Uterus (tissue), 4 donors: ENCODE measurements around the gene DUSP8. TPM values are rescaled to one million over a fixed set of nuclear protein-coding genes. Genes with fewer than 3 reads are reported as not detected.

ENCODE experiments used
- DNase-seq, 2 donors: peaks; one replicate each; pipeline ENCODE4 v3.0.0-alpha.2; 2019 to 2020
- H3K27ac ChIP-seq, 2 donors: fragments of 200-600 bp; sonication (generic); 1 replicate in 1 of 2; 2 replicates in 1 of 2; pipeline ENCODE4 v1.5.1; 2016 to 2018
- H3K27me3 ChIP-seq, 2 donors: fragments of 200-600 bp; sonication (generic); one replicate each; pipeline ENCODE4 v1.5.1; 2018 to 2019; ENCODE audit warnings: control low read depth in 1 of 2
- H3K36me3 ChIP-seq, 2 donors: fragments of 200-600 bp; sonication (generic); one replicate each; pipeline ENCODE4 v1.5.1; 2019; ENCODE audit warnings: control low read depth in 1 of 2
- H3K4me1 ChIP-seq, 2 donors: fragments of 200-600 bp; sonication (generic); one replicate each; pipeline ENCODE4 v1.5.1; 2018 to 2019; ENCODE audit warnings: control low read depth in 1 of 2
- H3K4me3 ChIP-seq, 2 donors: fragments of 200-600 bp; sonication (generic); 1 replicate in 1 of 2; 2 replicates in 1 of 2; pipeline ENCODE4 v1.5.1; 2018 to 2019; ENCODE audit warnings: mild to moderate bottlenecking in 1 of 2
- H3K9me3 ChIP-seq, 2 donors: fragments of 200-600 bp; sonication (generic); one replicate each; pipeline ENCODE4 v1.5.1; 2019; ENCODE audit warnings: control low read depth in 1 of 2
- POLR2A ChIP-seq, 2 donors: fragments of 450-650 bp; IDR thresholded peaks; one replicate each; pipeline ENCODE4 v1.6.1; 2016; ENCODE audit warnings: antibody characterized with exemption in 2 of 2, mild to moderate bottlenecking in 1 of 2, moderate library complexity in 1 of 2
- intact Hi-C: fragments of 100-400 bp; cut with DNase I; formaldehyde crosslinking; loops from one replicate; pipeline ENCODE4 v1.15.1; 2023; ENCODE audit warnings: low total_unique reads
- total RNA-seq, 4 donors: library from RNA; depleted of rRNA in 3 of 4; stranded (reverse); fragments of >200 nt in 3 of 4; gene quantifications; one replicate each; pipeline versions ENCODE4 v1.1.0 to v1.2.4, GENCODE V29; 2014 to 2023
- TF ChIP-seq, protein P1 (sequence below), 4 experiments: fragments of 200-600 bp in 2 of 4; fragments of 450-650 bp in 2 of 4; sonication (generic) in 2 of 4; IDR thresholded peaks; one replicate each; pipeline ENCODE4 v1.5.1; 2016 to 2019; ENCODE audit warnings: antibody characterized with exemption in 4 of 4, mild to moderate bottlenecking in 2 of 4, moderate library complexity in 1 of 4
- donor health status: DM: yes; HTN: yes; CAD: no.

The DUSP8 gene
- total RNA-seq, 4 donors from 2014 or later, result under 0.01 to 21.7 (median 3.1) TPM

DNA sequence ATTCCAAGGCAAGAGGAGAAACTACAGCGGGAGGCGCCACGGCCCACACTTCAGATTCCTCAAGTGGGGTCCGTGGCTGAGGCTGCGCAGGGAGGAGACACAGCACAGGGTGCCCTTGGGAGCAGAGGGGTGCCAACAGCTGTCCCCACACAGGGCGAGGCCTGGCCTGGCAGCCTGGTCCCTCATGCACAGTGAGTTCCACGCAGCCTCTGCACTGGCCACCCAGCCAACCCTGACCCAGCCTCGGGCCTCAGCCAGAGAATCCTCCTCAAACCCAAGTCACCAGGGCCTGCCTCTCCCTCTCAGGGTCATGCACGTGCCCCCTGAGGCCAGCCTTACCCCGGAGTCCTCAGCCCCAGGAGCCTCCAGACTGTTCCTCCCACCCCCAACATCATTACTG, 63.1 kb downstream of the DUSP8 start:
- Histone ChIP-seq H3K4me1 (peaks cover 0 to 8% of the 10 kb centered on the region in 2 donors), H3K9me3 (no peaks in the 10 kb centered on the region), H3K27ac (no peak overlapping the region), H3K27me3 (no peaks in the 10 kb centered on the region), H3K36me3 (no peaks in the 10 kb centered on the region), H3K4me3 (no peak overlapping the region)
- intact Hi-C loops, result no loop called here
- no peak for TF ChIP-seq POLR2A (IDR thresholded peaks at IDR 0.05)
- TF ChIP-seq, protein P1, sequence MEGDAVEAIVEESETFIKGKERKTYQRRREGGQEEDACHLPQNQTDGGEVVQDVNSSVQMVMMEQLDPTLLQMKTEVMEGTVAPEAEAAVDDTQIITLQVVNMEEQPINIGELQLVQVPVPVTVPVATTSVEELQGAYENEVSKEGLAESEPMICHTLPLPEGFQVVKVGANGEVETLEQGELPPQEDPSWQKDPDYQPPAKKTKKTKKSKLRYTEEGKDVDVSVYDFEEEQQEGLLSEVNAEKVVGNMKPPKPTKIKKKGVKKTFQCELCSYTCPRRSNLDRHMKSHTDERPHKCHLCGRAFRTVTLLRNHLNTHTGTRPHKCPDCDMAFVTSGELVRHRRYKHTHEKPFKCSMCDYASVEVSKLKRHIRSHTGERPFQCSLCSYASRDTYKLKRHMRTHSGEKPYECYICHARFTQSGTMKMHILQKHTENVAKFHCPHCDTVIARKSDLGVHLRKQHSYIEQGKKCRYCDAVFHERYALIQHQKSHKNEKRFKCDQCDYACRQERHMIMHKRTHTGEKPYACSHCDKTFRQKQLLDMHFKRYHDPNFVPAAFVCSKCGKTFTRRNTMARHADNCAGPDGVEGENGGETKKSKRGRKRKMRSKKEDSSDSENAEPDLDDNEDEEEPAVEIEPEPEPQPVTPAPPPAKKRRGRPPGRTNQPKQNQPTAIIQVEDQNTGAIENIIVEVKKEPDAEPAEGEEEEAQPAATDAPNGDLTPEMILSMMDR (IDR thresholded peaks at IDR 0.05), result no peak
- DNase-seq, result no peak

- H3K27ac ChIP-seq, result no peak overlapping the region
- H3K36me3 ChIP-seq, result no peaks in the 10 kb centered on the region
- peaks cover 0 to 9% of the 10 kb centered on the region in 2 donors for H3K4me1 ChIP-seq
- intact Hi-C loops, result no loop called here
- no peak for DNase-seq
- no peaks in the 10 kb centered on the region for H3K27me3 ChIP-seq
- TF ChIP-seq, protein P1 (IDR thresholded peaks at IDR 0.05), result no peak
- no peak for TF ChIP-seq POLR2A (IDR thresholded peaks at IDR 0.05)
- H3K9me3 ChIP-seq, result no peaks in the 10 kb centered on the region
- H3K4me3 ChIP-seq, result no peak overlapping the region
Measured at GRCh38 chr11:1508491-1508891, 63.6 kb downstream of the DUSP8 start.

GRCh38 chr11:1507381-1508140, 64.5 kb downstream of the DUSP8 start:
- DNase-seq, result no peak
- H3K4me1 ChIP-seq, result peaks cover 0 to 15% of the 10 kb centered on the region in 2 donors
- H3K4me3 ChIP-seq, result no peak overlapping the region

DNA sequence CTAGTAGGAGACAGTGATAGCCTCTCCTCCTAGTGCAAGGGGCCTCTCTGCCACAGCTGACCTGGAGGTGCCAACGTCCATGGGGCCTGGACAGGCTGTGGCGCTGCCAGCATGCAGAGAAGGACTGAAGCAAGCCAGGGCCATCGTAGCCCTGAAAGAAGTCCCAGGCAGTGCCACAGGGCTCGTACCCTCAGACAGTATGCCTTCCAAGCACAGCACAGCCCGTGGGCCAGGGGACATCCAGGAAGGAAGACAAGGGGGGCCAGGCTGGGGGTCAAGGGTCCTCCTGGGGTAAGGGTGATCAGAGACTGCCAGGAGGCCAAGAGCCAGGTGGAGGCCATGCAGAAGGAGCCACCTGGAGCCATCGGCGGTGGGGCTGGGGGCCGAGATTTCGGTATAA, 65.1 kb downstream of the DUSP8 start:
- no peaks in the 10 kb centered on the region for H3K27me3 ChIP-seq
- intact Hi-C loops, result no loop called here
- DNase-seq, result no peak
- H3K9me3 ChIP-seq, result no peaks in the 10 kb centered on the region
- TF ChIP-seq POLR2A (IDR thresholded peaks at IDR 0.05), result no peak
- TF ChIP-seq, protein P1 (IDR thresholded peaks at IDR 0.05), result no peak
- H3K4me3 ChIP-seq, result no peak overlapping the region
- H3K4me1 ChIP-seq, result peaks cover 0 to 15% of the 10 kb centered on the region in 2 donors
- no peaks in the 10 kb centered on the region for H3K36me3 ChIP-seq
- H3K27ac ChIP-seq, result no peak overlapping the region

More at GRCh38 chr11:1507381-1508140, 64.5 kb downstream of the DUSP8 start:
- Histone ChIP-seq H3K9me3 (no peaks in the 10 kb centered on the region), H3K27me3 (no peaks in the 10 kb centered on the region), H3K27ac (no peak overlapping the region), H3K36me3 (no peaks in the 10 kb centered on the region)
- TF ChIP-seq, protein P1 (IDR thresholded peaks at IDR 0.05), result no peak
- TF ChIP-seq POLR2A (IDR thresholded peaks at IDR 0.05), result no peak
- intact Hi-C loops, result no loop called here

DNA sequence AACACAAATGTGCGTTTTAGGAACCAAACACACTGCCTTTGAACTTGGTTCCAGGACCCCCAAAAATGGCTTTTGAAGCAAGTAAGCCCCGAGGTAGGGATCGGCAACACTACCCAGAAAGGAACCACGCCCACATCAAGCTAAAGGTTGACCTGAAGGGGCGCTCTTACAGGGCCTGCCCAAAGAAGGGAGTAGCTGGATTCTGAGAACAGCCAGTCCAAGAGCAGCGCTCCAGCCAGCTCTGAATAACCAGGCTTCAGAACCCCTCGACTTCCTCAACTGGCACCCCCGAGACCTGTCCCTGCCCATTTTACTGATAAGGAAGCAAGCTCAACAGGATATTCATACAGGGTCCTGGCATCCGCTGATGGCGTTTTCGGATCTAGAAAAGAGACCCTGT, 66.6 kb downstream of the DUSP8 start:
- TF ChIP-seq, protein P1 (IDR thresholded peaks at IDR 0.05), result no peak
- no peak for TF ChIP-seq POLR2A (IDR thresholded peaks at IDR 0.05)
- H3K27me3 ChIP-seq, result no peaks in the 10 kb centered on the region
- no peaks in the 10 kb centered on the region for H3K36me3 ChIP-seq
- intact Hi-C loops, result no loop called here
- no peak overlapping the region for H3K4me3 ChIP-seq
- peaks cover 0 to 15% of the 10 kb centered on the region in 2 donors for H3K4me1 ChIP-seq
- no peak overlapping the region for H3K27ac ChIP-seq
- H3K9me3 ChIP-seq, result no peaks in the 10 kb centered on the region
- DNase-seq, result no peak
